GM18520 (cell line): ENCODE data around the gene LSAMP.
"Not testable (repeated sequence)": the region's sequence is repeated elsewhere in the genome, so short reads cannot be mapped to it uniquely, and the experiment has no call there.

ENCODE experiments used
- ATAC-seq: cut with Tn5 transposase; IDR thresholded peaks from one replicate; pipeline ENCODE4 v1.9.1; 2021; ENCODE audit not compliant: unreplicated experiment

LSAMP gene

DNA sequence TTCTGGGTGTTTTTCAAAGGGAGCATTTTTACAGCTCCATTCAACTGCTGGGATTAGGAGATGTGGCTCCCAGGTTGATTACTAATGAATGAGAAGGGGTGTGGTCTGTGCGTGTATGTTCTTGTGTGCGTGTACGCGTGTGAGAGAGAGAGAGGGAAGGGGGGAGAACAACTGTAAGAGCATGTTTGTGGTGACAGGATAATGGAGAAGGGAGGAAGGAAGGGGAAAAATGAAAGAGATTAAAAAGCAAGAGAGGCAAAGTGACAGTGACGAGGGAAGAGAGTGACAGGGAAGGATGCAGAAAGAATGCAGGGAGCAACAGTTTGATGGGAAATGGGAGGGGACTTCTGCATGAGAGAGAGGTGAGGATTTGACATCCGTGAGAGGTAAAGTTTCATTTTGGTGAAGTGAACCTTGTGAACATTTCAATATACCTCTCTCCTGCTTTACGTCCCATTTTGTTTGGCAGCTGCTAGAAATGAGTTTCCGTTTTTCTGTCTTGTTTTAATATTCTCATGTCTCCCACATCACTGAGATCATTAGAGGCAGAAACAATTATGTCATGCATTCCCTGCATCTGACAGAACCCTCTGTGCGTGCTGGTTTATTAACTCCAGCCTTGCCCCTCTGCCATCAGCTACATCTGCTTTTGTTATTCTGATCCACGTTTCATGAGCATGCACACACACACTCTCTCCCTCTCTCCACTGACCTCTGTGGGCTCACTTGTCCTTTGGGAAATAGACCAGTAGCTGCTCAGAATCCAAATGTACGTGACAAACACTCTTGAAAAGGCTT is 660.3 kb downstream of the LSAMP start:
- ATAC-seq: no peak

DNA sequence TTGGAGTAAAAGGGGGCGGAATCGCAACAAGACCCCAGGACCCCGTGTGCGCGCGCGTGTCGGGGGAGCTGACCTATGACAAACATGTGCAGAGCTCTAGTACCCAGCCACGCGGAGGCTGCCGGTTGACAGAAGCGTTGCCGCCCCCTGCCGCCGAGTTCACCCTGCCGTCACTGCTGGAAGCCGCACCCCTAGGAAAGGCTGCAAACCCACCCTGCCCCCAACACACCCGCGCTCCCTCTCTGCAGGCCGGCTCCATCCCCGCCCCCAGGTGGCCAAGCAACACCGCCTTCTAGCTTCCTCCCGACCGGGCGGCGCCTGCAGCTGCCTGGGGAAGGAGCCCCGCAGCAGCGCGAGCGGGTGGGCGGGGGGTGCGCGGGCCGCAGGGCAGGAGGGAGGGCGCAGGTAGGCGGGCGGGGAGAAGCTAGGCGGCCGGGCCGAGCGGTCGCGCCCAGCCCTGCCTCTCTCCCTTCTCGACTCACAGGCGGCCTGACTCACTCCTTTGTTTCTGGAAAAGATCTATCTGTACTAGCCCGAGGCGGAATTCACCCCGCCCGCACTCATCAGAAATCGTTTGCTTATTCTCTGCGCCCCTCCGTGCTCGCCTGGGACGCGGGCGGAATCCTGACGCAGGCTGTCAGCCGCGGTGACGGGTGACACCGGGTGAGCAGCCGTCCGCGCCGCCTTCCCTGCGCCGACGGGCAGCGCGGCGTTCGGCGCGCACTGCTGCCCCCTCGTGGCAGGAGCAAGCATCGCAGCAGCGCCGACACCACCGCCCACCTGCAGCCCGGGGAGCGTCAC is 661.1 kb downstream of the LSAMP start:
- peak; percentile 76 for ATAC-seq

DNA sequence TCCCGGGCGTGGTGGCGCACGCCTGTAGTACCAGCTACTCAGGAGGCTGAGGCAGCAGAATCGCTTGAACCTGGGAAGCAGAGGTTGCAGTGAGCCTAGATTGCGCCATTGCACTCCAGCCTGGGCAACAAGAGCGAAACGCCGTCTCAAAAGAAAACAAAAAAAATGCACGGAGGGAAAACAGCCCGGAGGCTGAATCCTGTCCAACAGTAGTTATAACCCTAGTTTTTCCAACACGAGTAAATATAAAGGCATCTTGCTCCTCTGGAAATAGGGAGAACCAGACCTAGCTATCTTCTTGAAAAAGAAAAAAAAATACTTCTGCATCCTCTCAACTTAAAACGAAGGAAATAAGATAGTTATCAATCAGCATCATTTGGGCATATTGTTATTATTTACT is 661.9 kb downstream of the LSAMP start:
- ATAC-seq: not testable (repeated sequence)

DNA sequence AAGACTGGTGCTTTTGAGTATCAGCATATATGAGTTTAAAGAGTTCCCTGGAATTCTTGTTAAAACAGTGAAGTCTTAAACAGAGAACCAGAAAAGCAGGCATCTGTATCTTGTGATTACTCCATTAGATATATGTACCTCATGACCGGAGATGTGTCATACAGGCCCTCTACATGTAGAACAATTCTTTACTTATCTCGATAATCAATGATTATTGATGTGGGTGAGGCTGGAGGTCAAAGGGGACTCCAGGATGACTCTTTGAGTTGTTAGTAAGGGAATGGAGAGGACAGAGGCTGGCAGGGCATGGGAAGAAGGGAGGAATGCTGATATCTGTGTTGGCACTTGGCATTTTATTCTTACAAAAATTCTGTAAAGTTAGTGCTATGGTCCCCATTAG is 666.3 kb downstream of the LSAMP start:
- no peak for ATAC-seq

DNA sequence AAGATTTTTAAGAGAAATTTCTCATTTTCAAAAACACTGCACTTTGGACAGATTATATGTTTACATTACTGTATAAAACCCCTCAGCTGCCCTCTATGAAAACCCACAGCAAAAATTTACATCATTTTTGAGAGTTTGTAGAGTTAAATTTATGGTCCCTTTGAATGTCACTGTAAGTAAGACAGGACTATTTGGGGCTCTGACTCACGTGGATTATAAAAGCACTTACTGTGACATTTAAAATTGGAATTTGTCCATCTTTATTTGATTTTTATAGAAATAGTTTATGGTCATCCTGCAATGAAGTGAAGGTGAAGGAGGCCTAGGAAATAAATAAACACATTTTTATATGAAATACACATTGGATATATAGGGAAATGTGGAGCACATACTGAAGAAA is 672.3 kb downstream of the LSAMP start:
- no peak for ATAC-seq

DNA sequence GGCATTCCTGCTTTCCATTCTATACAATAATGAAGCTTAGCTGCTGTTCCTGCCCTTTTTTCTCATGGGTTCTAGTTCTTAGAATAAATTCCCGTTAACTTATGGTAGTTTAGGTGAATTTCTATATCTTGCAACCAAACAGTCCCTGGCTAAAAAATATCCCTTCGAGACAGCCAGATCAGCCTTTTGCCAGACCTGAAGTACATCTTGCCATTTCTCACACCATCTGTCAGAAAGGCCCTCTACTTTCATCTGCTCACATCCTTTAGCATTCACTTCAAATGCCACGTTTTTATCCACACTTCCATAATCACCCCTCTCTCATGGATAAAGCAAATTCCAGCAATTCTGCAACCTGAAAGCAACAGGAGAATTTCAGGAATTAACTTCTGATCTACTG is 676.6 kb downstream of the LSAMP start:
- no peak for ATAC-seq

DNA sequence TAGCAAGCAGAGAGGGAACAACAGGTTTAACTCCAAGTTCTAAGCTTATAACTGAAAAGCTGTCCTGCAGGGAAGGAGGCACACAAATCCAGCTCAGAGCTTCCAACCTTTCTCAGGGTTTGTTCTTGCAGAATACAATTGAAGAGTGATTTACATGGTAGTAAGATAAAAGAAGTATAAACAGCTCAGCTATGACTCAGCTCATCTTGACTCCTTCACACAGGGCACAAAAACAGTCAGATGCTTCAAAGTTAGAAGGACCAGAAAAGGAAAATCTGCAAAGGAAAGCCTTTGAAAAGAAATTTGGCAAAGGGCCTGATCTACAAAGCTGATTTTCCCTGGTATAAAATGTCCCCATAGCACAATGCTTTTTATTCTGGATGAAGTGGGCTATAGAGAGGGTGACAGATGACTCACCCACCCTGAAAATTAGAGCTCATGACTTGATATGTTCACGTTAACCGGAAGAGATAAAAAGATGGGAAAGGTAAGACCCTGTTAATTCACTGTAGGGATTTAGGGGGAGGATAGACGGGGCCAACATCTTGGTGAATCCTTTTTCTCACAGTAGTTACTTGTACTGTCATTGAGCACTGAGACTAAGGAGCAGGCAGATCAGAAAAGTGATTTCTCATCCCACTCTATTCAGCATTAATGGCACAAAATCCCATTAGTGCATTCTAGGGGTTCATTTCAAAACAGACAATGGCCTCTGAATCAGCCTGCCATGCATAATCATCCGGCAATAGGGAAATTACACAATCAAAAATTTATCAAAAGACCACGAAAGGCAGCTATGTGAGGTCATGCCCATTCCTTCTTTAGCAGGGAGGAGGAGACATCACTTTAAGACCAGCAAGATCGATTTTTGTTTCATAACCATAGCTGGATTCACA is 678.5 kb downstream of the LSAMP start:
- ATAC-seq: no peak

DNA sequence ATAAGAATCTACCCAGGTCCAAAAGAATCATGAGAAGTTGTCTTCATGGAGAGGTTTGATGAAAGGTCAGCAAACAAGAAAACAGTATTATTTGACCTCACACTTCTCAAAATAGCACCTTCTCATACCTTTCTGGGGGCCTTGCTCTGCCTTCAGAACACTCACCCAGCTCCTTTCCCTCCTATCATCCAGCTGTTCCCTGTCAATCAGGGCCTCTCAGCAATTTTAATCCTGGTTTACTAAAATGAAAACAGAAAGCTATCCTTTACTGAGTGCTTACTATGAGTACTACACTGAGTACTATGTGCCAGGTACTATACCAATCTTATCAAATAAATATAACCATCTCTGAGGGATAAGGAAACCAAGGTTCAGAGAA is 683.4 kb downstream of the LSAMP start:
- ATAC-seq: no peak

DNA sequence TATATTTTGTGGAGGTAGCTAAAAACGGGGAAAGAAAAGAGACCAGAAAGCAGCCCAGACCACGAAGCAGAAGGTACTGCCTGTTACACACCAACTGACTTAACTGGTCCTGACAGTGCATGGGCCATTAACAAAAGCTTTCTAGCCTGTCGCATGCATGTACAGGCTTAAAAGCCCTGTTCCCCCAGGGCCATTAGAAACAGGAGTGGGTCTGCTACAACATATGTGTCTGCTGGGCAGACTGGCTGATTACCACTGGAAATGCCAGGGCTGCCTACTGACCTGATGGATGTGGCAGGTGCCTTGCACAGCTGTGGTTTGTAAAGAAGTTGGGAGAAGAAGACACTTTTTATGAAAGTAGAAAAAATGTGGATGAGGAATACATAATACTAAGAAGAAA is 684.6 kb downstream of the LSAMP start:
- ATAC-seq: no peak

DNA sequence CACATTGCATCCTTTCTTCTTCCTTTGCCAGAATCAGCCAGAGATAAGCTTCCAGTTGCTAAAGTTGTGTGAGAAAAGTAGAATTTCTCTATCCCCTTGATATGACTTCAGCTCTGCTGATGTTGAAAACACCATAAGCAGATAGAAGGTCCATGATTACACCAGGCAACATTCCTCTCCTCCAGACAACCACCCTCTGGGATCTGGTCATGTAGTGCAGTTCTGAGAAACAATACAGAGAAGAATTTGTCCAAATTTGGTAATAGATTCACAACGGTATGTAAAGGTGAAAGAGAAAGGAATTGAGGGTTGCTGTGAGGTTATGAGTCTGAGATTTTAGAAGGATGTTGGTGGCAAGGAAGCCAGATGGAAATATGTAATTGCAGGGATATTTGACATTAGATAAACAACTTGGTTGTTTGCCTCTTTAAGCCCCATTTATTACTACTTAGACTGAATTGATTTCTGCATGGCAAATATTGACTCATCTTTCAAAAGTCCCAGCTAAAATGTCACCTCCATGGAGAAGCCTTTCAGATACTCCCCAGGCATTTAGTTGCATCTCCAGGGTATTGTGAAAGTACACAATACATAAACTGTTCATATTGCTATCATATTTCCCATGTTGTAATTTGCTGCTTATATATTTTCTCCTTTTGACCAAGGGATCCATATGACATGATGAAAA is 687.1 kb downstream of the LSAMP start:
- ATAC-seq: no peak

DNA sequence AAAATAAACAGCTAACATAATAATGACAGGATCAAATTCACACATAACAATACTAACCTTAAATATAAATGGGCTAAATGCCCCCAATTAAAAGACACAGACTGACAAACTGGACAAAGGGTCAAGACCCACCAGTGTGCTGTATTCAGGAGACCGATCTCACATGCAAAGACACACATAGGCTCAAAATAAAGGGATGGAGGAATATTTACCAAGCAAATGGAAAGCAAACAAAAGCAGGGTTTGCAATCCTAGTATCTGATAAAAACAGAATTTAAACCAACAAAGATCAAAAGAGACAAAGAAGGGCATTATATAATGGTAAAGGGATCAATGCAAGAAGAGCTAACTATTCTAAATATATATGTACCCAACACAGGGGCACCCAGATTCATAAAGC is 692.3 kb downstream of the LSAMP start:
- ATAC-seq: not testable (repeated sequence)
